Suprapubic skin (tissue), 3 donors: ENCODE measurements around the gene GON4L.

Source experiments
- CTCF ChIP-seq, 2 donors: fragments of 200-600 bp in 1 of 2; fragments of 450-650 bp in 1 of 2; sonication (generic) in 1 of 2; IDR thresholded peaks; one replicate each; pipeline ENCODE4 v1.5.1; 2016 to 2019; ENCODE audit warnings: antibody characterized with exemption in 2 of 2, mild to moderate bottlenecking in 1 of 2, moderate library complexity in 1 of 2
- POLR2A ChIP-seq, 2 donors: fragments of 450-650 bp; IDR thresholded peaks; one replicate each; pipeline ENCODE4 v1.6.1; 2017; ENCODE audit warnings: antibody characterized with exemption in 2 of 2, mild to moderate bottlenecking in 2 of 2, moderate library complexity in 2 of 2

DNA sequence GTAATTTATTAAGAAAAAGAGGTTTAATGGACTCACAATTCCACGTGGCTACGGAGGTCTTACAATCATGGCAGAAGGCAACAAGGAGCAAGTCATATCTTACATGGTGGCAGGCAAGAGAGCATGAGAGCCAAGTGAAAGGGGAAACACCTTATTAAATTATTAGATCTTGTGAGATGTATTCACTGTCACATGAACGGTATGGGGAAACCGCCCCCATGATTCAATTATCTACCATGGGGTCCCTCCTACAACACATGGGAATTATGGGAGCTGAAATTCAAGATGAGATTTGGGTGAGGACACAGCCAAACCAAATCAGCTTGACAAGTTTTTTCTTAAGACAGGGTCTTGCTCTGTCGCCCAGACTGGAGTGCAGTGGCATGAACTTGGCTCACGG lies 153.8 kb downstream of the GON4L start:
- TF ChIP-seq CTCF (IDR thresholded peaks at IDR 0.05) (no peak), POLR2A (IDR thresholded peaks at IDR 0.05) (no peak)
